GM18499 (cell line): Measurements from ENCODE around the gene TERB1.

Experiments
- ATAC-seq: cut with Tn5 transposase; IDR thresholded peaks from one replicate; pipeline ENCODE4 v1.9.1; 2021; ENCODE audit warnings: moderate number of reproducible peaks; ENCODE audit not compliant: insufficient read depth, unreplicated experiment

TERB1 gene

GRCh38 chr16:66713076-66713475 lies 88.3 kb downstream of the TERB1 start:
- ATAC-seq, result no peak

- ATAC-seq, result no peak
These were observed 88.9 kb downstream of the TERB1 start for GRCh38 chr16:66712512-66712911.

GRCh38 chr16:66711581-66711980 lies 89.8 kb downstream of the TERB1 start:
- ATAC-seq, result no peak

- no peak for ATAC-seq
These were observed 94.9 kb downstream of the TERB1 start for GRCh38 chr16:66706506-66706880.

- ATAC-seq, result no peak
These were observed 95.4 kb downstream of the TERB1 start for GRCh38 chr16:66705790-66706505.
